Erythroblast (primary cell): ENCODE data around the gene SDHC.

Source experiments
- GATA1 ChIP-seq: IDR thresholded peaks from 2 replicates; pipeline ENCODE4 v1.6.1; 2011; ENCODE audit warnings: low read depth, mild to moderate bottlenecking, control low read depth, low read length, moderate library complexity
- POLR2A ChIP-seq: IDR thresholded peaks from 2 replicates; pipeline ENCODE4 v1.6.1; 2011; ENCODE audit warnings: mild to moderate bottlenecking, low read length

DNA sequence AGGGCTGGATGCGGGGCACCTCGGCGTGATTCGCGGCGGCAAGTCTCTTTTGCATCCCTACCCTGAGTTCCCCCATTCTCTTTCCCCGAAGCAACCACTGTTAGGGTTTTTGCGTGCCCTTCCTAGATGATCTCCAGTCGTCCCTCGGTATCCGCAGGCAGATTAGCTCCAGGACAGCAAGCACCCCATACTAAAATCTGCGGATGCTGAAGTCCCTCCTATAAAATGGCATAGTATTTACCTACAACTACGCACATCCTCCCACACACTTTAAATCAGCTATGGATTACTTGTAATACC is 76.3 kb downstream of the SDHC start:
- TF ChIP-seq POLR2A: no peak
- TF ChIP-seq GATA1: no peak
